ENCODE data around the gene PDXDC1.
"Not testable (repeated sequence)": the region's sequence is repeated elsewhere in the genome, so short reads cannot be mapped to it uniquely, and the experiment has no call there.

DNA sequence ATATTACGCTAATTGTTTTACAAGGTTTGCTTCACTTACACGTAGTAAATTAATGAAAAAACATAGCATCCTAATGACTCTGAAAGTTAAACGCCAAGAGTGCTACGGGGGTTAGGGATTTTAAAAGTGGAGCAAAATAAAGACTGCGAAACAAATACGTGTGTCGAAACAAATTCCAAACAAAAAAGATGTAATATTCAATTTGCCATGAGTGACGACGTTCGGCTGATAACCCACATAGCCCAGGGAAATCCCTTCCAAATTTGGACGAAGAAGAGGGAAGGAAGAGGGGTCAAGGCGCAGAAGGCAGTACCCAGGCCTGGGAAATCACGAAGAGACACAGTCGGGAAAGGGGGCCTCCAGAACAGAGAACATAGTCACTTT is 118.7 kb downstream of the PDXDC1 start:
- not testable (repeated sequence) for TF ChIP-seq CTCF (IDR thresholded peaks at IDR 0.05; ENCODE audit: insufficient read depth, low read depth, low read length); EZH2 (IDR thresholded peaks at IDR 0.05; ENCODE audit: insufficient read depth, low read length)

All from astrocyte (in vitro differentiated cells and primary cell).